ENCODE measurements around the gene CELA3B. TPM values are rescaled to one million over a fixed set of nuclear protein-coding genes. Genes with fewer than 3 reads are reported as not detected.
"Not testable (repeated sequence)": the region's sequence is repeated elsewhere in the genome, so short reads cannot be mapped to it uniquely, and the experiment has no call there.

Gene CELA3B
- total and polyA plus RNA-seq, 3 donors from 2014 or later, result 0.34 to 0.63 TPM; not detected in 1

DNA sequence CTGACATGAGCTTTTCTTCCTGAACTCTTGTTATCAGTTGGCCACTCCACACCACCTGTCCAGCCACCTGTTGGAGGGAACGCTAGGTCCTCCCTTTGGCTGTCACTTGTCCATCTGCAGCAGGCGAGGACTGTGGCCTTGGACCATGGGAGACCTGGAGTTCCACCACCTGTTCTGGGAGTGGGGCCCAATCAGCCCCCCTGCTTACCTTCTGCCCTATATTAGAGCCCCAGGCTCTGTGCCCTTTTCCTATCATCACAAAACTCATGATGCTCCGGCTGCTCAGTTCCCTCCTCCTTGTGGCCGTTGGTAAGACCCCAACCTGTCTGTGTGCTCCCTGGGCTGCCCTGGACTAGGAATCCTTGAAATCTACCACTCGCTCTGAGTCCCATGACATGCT lies 24.6 kb downstream of the CELA3B start, which contains the start of gene CELA3A:
TSS of gene CELA3A (plus strand) at position 249 of the 400 bp plus-strand sequence. CDS start at position 267, 18 bp downstream.
- intact Hi-C loops (cut with DNase I; ENCODE audit: low total_unique reads), result no loop called here
- no peak within 1 kb of the TSS for H3K27ac ChIP-seq
- TF ChIP-seq, protein P1, sequence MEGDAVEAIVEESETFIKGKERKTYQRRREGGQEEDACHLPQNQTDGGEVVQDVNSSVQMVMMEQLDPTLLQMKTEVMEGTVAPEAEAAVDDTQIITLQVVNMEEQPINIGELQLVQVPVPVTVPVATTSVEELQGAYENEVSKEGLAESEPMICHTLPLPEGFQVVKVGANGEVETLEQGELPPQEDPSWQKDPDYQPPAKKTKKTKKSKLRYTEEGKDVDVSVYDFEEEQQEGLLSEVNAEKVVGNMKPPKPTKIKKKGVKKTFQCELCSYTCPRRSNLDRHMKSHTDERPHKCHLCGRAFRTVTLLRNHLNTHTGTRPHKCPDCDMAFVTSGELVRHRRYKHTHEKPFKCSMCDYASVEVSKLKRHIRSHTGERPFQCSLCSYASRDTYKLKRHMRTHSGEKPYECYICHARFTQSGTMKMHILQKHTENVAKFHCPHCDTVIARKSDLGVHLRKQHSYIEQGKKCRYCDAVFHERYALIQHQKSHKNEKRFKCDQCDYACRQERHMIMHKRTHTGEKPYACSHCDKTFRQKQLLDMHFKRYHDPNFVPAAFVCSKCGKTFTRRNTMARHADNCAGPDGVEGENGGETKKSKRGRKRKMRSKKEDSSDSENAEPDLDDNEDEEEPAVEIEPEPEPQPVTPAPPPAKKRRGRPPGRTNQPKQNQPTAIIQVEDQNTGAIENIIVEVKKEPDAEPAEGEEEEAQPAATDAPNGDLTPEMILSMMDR (IDR thresholded peaks at IDR 0.05), result no peak
- TF ChIP-seq POLR2A (IDR thresholded peaks at IDR 0.05), result no peak
- no peaks in the 10 kb centered on the region for H3K36me3 ChIP-seq (ENCODE audit: low read depth, missing control alignments)
- no peaks in the 10 kb centered on the region for H3K27me3 ChIP-seq
- no peak within 1 kb of the TSS for H3K4me3 ChIP-seq
- 64 to 69% methylated on average over 5 of the region's 5 CpGs for WGBS, 2 donors
- no peak for DNase-seq
- no peaks in the 10 kb centered on the region for H3K4me1 ChIP-seq
- no peaks in the 10 kb centered on the region for H3K9me3 ChIP-seq

DNA sequence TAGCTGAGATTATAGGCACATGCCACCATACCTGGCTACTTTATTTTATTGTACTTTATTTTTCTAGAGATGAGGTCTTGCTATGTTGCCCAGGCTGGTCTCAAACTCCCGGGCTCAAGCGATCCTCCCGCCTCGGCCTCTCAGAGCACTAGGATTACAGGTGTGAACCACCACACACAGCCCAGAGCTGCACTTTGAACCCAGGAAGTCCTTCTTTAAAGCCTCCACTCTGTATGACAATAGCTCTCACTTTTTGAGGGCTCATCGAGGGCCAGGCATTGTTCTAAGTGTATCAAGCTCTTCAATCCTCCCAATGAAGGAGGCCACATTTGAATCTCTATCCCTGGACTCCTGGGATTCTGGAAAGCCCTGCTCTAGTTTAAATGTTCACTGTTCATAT lies 25.6 kb downstream of the CELA3B start:
- DNase-seq; H3K27ac ChIP-seq; H3K9me3 ChIP-seq; intact Hi-C loops (cut with DNase I; ENCODE audit: low total_unique reads); H3K4me3 ChIP-seq; H3K4me1 ChIP-seq; H3K36me3 ChIP-seq (ENCODE audit: low read depth, missing control alignments); H3K27me3 ChIP-seq: not testable (repeated sequence)
- 67 to 75% methylated on average over 1 of the region's 5 CpGs for WGBS, 2 donors

DNA sequence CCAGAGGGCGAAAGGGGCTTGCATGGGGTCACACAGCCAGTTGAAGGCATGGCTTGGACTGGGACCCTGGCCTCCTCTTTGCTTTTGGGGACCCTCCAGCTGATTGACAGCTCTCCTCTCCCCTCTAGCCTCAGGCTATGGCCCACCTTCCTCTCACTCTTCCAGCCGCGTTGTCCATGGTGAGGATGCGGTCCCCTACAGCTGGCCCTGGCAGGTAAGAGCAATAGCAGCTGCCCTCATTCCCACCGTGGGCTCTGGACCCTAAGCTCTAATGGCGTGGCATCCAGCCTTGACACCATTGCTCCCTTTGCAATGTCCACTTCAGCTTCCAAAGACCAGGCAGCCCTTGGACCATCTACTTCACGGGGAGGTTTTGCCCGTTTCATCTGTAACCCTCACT lies 26.1 kb downstream of the CELA3B start:
- H3K36me3 ChIP-seq (ENCODE audit: low read depth, missing control alignments); H3K27ac ChIP-seq; H3K9me3 ChIP-seq; intact Hi-C loops (cut with DNase I; ENCODE audit: low total_unique reads); H3K4me3 ChIP-seq; DNase-seq; H3K27me3 ChIP-seq; H3K4me1 ChIP-seq: not testable (repeated sequence)
- 91 to 97% methylated on average over 6 to 8 of the region's 8 CpGs for WGBS, 2 donors

DNA sequence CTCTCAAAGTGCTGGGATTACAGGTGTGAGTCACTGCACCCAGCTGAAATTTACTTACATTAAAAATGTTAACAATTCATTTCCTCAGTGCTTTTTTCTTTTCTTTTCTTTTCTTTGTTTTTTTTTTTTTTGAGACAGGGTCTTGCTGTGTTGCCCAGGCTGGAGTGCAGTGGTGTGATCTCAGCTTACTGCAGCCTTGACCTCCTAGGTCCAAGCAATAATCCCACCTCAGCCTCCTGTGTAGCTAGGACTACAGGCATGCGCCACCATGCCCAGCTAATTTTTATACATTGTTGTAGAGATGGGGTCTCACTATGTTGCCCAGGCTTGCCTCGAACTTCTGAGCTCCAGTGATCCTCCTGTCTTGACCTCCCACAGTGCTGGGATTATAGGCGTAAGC lies 27.1 kb downstream of the CELA3B start:
- H3K36me3 ChIP-seq (ENCODE audit: low read depth, missing control alignments); H3K9me3 ChIP-seq; H3K27me3 ChIP-seq; H3K4me3 ChIP-seq; intact Hi-C loops (cut with DNase I; ENCODE audit: low total_unique reads); DNase-seq; H3K4me1 ChIP-seq; H3K27ac ChIP-seq: not testable (repeated sequence)
- 88 to 100% methylated on average over 1 to 3 of the region's 3 CpGs for WGBS, 2 donors

DNA sequence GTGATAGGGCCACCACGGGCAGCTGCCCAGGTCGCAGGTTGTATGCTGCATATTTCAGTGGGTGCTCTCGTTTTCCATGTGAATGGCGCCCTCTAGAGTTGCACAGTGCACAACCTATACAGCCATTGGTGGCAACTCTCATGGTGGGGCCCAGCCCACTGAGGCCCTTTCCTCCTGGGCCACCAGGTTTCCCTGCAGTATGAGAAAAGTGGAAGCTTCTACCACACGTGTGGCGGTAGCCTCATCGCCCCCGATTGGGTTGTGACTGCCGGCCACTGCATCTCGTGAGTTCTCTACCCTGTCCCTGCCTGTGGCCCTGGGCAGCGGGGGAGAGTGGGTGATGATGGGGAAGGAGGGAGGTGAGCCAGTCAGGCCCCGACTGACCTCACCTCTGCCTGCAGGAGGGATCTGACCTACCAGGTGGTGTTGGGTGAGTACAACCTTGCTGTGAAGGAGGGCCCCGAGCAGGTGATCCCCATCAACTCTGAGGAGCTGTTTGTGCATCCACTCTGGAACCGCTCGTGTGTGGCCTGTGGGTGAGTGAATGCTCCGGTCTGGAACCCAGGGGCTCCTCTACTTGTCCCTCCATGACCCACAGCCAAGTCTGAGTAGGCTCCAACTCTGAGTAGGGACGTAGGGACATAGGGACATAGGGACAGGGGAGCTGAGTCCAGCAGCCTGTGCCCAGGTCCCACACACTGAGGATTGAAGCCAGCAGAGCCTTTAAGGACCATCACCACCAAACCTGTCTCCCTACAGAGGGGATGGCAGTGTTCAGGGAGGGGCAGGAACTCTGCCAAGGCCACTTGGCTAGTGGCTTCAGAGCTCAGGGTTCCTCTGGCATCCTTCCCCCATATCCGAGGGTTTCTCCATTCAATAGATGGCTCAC lies 28.7 kb downstream of the CELA3B start:
- H3K27me3 ChIP-seq; H3K27ac ChIP-seq; H3K36me3 ChIP-seq (ENCODE audit: low read depth, missing control alignments); H3K4me1 ChIP-seq; intact Hi-C loops (cut with DNase I; ENCODE audit: low total_unique reads); H3K4me3 ChIP-seq; H3K9me3 ChIP-seq: not testable (repeated sequence)
- WGBS, 2 donors, result 80% methylated on average over 16 to 18 of the region's 18 CpGs
- peak; percentile 59 for DNase-seq

DNA sequence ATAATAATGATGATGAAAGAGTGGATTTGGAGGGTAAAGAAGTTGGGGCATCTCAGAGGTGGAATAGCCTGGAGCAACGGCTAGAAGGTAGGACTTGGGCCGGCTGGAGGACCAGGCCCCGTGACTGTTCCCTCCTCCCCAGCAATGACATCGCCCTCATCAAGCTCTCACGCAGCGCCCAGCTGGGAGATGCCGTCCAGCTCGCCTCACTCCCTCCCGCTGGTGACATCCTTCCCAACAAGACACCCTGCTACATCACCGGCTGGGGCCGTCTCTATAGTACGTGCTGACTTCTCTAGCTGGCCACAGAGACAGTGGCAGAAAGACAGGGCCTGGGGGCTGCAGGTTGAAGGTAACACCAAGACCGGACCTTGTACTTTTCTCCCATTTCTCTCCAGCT lies 29.9 kb downstream of the CELA3B start:
- intact Hi-C loops (cut with DNase I; ENCODE audit: low total_unique reads); H3K27me3 ChIP-seq; H3K9me3 ChIP-seq; H3K27ac ChIP-seq; DNase-seq; H3K36me3 ChIP-seq (ENCODE audit: low read depth, missing control alignments); H3K4me3 ChIP-seq; H3K4me1 ChIP-seq: not testable (repeated sequence)
- 89 to 90% methylated on average over 11 to 13 of the region's 13 CpGs for WGBS, 2 donors

DNA sequence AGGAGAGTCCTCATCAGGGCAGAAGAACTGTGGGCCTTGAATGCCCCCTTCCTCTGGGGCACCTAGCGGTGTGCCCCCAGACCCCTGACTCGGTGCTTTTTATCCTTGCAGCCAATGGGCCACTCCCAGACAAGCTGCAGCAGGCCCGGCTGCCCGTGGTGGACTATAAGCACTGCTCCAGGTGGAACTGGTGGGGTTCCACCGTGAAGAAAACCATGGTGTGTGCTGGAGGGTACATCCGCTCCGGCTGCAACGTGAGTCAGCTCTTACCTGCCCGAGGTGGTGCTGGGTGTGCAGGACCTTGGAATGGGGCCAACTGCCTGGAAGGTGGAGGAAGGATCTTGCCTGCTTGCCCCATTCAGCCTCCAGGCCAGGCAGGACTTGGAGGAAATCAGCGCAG lies 30.4 kb downstream of the CELA3B start:
- H3K9me3 ChIP-seq; H3K4me1 ChIP-seq; H3K36me3 ChIP-seq (ENCODE audit: low read depth, missing control alignments); H3K4me3 ChIP-seq; intact Hi-C loops (cut with DNase I; ENCODE audit: low total_unique reads); H3K27ac ChIP-seq; DNase-seq; H3K27me3 ChIP-seq: not testable (repeated sequence)
- WGBS, 2 donors, result 90% methylated on average over 10 of the region's 10 CpGs; no CpG with 5 or more reads in 1 of the 2 donors

DNA sequence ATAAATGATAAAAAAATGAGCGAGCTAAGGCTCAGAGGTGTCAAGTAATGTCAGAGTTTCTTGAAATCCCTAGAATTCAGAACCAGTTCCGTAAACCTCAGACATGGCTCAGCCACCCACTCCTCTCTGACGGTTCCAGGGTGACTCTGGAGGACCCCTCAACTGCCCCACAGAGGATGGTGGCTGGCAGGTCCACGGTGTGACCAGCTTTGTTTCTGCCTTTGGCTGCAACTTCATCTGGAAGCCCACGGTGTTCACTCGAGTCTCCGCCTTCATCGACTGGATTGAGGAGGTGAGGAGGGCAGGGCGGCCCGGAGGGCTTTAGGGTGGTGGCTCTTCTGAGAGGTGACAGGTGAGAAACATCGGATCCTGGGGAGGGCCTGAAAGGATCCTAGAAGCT lies 32.7 kb downstream of the CELA3B start:
- DNase-seq; H3K27ac ChIP-seq; intact Hi-C loops (cut with DNase I; ENCODE audit: low total_unique reads); H3K36me3 ChIP-seq (ENCODE audit: low read depth, missing control alignments); H3K27me3 ChIP-seq; H3K9me3 ChIP-seq; H3K4me3 ChIP-seq; H3K4me1 ChIP-seq: not testable (repeated sequence)
- 82 to 89% methylated on average over 7 to 9 of the region's 11 CpGs for WGBS, 2 donors

DNA sequence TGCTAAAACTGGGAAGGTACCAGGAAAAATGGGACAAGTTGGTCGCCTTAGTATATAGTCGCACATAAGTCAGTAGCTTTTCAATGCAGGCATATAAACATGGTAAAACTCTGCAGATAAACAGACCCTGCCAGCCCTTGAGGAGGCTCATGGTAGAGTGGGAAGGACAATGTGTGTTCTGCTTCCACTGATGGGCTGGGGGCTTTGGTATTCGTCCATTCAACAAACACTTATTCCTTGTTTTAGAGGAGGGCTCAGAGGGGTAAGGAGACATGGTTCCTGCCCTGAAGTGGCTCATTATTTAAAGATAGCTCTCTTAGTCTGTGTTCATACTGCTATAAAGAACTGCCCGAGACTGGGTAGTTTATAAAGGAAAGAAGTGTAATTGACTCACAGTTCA lies 35.9 kb downstream of the CELA3B start:
- intact Hi-C loops (cut with DNase I; ENCODE audit: low total_unique reads); H3K27ac ChIP-seq; H3K4me1 ChIP-seq; H3K36me3 ChIP-seq (ENCODE audit: low read depth, missing control alignments); H3K9me3 ChIP-seq; H3K27me3 ChIP-seq; DNase-seq; H3K4me3 ChIP-seq: not testable (repeated sequence)
- 73 to 90% methylated on average over 2 to 4 of the region's 4 CpGs for WGBS, 2 donors

DNA sequence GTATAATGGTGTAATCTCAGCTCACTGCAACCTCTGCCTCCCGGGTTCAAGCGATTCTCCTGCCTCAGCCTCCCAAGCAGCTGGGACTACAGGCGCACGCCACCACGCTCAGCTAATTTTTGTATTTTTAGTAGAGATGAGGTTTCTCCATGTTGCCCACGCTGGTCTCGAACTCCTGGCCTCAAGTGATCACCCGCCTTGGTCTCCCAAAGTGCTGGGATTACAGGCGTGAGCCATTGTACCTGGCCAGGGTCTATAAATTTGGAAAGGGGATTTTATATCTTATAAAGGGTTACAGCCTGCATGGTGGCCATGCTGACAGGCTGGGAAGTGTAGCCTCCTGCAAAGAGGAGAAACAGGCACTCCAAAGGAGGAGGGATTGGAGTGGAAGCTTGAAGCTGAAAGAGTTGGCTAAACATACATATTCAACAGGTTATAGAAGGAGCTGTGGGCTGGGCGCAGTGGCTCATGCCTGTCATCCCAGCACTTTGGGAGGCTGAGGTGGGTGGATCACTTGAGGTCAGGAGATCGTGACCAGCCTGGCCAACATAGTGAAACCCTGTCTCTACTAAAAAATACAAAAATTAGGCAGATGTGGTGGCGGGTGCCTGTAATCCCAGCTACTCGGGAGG lies 37.9 kb downstream of the CELA3B start:
- intact Hi-C loops (cut with DNase I; ENCODE audit: low total_unique reads); H3K36me3 ChIP-seq (ENCODE audit: low read depth, missing control alignments); H3K4me1 ChIP-seq; H3K27ac ChIP-seq; H3K4me3 ChIP-seq; H3K27me3 ChIP-seq; H3K9me3 ChIP-seq; DNase-seq: not testable (repeated sequence)
- WGBS, 2 donors, result 86 to 88% methylated on average over 12 to 13 of the region's 13 CpGs
